GM19397 (cell line): ENCODE data around the gene RAP1A.
"Not testable (repeated sequence)": the region's sequence is repeated elsewhere in the genome, so short reads cannot be mapped to it uniquely, and the experiment has no call there.

Experiments
- ATAC-seq: cut with Tn5 transposase; IDR thresholded peaks from one replicate; pipeline ENCODE4 v1.9.1; 2021; ENCODE audit warnings: mild to moderate bottlenecking, moderate library complexity; ENCODE audit not compliant: unreplicated experiment

Gene RAP1A

DNA sequence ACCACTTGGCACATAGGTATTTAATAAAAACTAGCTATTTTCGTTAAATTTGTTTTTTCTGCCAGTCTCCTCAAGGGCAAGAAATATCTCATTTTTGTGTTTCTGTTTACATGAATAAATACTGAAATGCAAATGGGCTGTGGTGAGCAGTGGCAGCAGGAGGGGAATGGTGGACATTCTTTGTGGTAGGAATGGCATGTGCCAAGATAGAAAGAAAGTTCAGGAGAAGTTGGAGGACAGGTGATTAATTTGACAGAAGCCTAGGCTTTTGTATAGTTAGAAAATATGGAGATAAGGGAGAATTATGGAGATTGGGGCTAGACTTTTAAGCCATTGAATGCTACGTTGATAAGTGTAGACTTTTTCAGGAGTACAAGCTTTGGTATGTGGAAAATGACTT is 8.6 kb downstream of the RAP1A start:
- no peak for ATAC-seq

DNA sequence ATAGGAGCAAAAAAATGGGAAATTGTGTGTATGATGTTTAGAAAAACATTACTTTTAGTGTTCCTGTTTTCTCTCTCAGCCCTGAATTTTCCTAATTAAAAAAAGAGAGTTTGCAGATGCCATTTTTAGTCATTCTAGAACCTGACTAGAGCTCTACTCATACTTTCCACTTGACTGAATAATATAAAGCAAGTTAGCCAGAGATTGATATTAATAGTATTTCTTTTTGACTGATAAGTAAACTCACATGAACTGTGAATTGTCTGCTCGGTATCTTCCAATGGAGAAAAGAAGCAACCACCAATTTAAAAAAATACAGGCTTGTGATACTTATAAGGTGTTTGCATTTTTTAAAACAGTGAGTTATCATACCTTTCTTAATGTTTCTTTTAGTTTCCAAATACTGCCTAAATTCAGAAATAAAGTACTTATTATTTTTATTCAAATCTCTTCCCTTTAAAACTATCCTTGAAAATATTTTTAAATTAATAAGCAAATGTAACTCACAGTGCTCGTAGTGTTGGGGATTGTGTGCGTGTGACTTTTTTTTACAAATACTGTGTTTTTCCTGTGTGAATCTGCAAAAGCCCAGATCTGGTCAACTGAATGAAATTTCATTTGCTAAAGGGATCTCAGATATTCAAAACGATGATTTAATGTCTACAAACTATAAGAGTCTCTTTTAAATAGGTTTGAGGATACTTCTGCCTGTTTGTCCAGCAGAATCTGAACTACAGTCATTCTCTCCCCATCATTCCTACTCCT is 9.8 kb downstream of the RAP1A start:
- ATAC-seq = no peak

DNA sequence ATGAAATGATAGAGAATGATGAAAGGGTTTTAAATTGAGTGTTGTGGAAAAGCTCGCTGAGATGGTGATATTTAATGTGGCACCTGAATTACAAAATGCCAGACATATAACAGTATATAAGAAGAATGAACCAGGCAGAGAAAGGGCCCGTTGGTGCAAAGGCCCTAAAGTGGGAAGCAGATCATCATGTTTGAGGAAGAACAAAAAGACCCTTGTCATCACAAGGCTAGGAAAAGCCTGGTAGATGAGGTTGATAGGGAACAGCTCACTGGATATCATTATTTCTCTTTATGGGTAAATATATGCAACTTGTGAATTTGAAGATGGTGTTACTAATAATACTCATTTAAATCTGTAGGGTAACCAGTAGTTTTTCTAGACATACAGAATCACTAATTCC is 11.0 kb downstream of the RAP1A start:
- ATAC-seq = no peak

DNA sequence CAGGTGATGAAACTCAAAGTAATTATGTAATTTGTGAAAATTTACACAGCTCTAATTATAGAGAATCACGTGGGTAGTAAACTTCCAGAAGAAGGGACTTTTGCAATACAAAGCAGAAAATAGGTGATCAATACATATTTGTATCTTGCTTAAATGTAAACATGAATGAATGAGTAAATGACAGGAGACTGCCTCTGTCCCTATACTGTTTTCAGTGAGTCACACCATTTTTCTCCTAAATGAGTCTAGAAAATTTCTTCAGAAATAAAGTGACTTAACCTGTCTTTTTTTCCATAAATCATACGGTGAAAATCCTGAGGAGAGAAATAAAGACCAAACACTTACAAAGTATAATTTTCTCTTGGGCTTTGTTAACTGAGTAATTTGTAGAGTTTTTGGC is 11.9 kb downstream of the RAP1A start:
- ATAC-seq = no peak

DNA sequence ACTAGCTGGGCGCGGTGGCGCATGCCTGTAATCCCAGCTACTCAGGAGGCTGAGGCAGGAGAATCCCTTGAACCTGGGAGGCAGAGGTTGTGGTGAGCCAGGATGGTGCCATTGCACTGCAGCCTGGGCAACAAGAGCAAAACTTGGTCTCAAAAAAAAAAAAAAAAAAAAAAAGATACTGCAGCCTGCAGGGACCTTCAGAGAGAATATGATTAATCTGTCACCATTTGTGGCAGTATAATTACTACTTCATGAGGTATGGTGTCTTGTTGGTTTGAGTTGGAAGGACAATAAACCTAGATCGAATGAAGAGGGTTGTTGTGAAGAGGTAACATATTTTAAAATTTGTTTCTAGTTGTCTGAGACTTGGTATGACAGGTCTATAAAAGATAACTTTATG is 13.2 kb downstream of the RAP1A start:
- ATAC-seq = not testable (repeated sequence)

DNA sequence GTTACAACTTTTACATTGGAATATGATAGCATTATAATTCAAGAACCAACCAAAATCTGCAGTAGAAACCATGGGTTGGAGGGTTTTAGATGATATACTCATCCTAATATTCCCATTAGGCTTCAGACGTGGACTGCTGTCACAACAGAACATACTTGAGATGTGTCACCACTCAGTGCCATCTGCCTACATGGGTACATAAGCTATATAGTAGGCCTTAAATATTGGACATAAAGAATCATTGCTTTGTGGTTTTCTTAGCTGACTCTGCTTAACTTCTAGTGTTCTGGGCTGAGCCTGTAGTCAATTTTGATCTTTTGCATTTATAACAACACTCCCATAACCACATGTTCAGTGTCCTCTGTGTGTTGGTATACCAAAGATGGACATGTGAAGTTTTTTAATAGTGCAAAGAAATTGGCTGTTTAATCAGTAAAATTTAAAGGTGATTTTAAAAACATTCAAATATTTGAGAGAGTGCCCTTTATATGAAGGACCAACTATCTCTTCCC is 14.2 kb downstream of the RAP1A start:
- no peak for ATAC-seq

DNA sequence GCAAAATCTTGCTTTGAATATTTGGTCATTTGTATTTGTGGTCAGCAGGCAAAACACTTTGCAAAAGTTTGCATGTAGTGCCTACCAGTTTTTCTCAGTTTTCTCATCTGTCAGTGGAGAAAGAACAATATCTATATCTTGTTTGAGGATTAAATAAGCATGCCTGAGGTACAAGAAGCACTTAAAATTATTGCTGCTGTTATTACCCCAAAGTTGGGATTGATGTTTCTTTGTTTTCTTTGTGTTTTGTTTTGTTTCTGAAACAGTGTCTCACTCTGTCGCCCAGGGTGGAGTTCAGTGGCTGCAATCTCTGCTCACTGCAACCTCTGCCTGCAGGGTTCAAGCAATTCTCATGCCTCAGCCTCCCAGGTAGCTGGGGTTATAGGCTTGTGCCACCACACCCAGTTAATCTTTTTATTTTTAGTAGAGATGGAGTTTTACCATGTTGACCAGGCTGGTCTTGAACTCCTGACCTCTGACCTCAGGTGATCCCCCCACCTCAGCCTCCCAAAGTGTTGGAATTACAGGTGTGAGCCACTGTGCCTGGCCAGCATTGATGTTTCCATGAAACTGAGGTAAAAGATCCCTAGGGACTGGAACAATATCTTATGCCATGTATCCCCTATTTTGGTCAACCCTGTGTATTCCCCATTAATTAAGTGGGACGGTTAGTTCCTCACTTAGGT is 15.9 kb downstream of the RAP1A start:
- ATAC-seq = no peak

DNA sequence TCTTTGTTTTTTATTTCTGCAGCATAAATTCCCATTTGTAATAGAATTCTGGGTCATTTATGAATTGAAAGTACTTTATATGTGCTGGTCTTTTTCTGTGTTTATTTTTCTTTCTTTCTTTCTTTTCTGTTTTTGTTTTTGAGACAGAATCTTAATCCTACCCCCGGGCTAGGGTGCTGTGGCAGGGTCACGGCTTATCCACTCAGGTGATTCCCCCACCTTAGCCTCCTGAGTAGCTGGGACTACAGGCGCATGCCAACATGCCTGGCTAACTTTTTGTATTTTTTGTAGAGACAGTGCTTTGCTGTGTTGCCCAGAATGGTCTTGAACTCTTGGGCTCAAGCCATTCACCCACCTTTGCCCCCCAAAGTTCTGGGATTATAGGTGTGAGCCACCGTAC is 18.7 kb downstream of the RAP1A start:
- ATAC-seq = no peak

DNA sequence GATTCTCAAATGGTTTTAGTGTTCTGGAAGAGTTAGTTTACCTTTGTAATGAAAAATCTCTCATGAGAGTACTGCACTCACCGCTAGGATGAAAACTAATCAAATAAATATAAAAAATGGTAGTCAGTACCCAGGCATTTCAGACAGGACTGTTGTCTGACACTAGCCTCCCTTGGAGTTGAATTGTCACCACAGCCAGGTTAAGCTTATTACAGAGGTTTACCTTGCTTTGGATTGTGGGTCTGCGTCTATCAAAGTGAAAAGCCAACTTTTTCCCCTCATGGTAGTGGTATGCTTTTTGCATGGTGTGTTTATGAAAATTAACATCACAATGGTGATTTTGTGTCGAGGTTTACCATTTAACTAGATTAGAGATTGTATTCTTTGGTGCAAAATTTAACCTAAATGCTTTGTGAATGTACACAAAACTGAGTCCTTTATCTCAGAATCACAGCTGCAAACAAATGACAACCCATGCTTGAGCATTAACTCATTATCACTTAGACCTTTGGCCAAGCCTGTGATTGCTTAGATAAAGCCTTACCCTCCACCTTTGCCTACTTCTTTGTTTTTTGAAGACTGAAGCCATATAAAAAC is 20.1 kb downstream of the RAP1A start:
- ATAC-seq = no peak

DNA sequence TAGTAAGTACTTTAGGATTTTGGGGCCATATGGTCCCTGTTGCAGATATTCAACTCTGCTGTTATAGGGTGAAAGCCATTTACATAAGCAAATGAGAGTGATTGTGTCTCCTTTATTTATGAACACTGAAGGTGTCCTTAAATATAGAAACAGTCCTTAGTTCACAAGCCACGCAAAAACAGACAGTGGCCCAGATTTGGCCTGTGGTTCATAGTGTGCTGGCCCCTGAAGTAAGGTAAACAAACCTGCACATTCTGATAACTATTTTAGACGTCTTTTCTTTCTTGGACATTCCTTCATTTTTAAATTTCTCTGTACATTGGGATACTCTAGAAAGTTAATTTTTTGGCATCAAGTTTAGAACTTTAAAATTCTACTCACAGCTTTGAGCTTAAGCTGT is 23.5 kb downstream of the RAP1A start:
- no peak for ATAC-seq

DNA sequence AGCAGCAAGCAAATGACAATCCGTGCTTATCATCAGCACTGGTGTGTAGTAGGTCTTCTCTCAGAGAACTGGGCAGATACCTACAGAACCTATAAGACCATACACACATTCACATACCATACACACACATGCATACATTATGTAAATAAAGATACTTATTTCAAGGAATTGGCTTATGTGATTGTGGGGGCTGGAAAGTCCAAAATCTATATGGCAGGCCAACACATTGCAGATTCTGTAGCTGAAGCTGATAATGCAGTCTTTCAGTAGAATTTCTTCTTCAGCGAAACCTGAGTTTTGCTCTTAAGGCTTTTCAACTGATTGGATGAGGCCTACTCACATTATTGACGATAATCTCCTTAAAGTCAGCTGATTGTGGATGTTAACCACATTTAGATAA is 24.1 kb downstream of the RAP1A start:
- no peak for ATAC-seq

DNA sequence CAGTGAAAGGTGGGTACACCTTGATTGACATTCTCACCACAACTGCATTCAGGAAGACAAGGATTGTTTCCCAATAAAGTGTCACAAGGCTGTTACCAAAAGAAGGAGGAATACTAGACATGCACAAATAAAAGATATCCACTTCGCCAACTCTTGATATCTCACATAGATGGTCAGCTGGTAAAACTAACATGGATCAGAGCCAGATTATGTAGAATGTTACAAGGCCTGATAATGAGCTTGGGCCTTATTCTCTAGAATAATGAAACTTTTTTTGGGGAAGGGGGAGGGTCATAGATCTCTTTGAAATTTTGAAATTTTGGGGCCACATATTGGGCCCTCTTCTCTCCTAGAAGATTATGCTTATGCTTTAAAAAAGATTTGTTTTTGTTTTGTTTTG is 24.9 kb downstream of the RAP1A start:
- no peak for ATAC-seq

DNA sequence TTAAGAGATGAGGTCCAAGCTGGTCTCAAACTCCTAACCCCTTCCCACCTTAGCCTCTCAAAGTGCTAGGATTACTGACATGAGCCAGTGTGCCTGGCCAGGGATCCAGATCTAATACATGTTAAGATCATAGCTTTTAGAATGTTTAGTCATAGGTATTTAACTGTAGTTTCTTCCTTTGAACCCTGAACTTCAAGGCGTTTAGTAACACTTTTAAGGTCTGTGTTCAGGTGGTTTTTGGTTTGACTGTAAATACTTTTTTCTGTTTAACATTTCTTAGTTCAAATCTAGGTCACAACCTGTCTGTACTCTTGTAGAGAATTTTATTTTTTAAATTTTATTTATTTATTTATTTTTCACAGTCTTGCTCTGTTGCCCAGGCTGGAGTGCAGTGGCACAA is 28.1 kb downstream of the RAP1A start:
- no peak for ATAC-seq

DNA sequence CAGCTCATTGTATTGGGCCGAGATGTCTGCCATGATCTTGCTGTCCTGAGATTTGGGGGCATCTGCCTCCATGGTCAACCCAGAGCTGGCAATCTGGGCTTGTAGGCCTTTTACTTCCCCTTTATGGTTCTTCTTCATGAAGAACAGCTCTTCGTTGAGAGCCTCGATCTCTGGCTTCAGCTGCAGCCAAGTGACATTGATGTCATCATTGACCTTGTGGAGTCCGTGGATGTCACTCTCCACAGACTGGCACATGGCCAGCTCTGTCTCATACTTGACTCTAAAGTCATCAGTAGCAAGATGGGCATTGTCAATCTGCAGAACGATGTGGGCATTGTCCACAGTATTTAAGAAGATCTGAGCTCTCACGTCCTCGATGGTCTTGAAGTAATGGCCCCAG is 29.2 kb downstream of the RAP1A start:
- no peak for ATAC-seq

DNA sequence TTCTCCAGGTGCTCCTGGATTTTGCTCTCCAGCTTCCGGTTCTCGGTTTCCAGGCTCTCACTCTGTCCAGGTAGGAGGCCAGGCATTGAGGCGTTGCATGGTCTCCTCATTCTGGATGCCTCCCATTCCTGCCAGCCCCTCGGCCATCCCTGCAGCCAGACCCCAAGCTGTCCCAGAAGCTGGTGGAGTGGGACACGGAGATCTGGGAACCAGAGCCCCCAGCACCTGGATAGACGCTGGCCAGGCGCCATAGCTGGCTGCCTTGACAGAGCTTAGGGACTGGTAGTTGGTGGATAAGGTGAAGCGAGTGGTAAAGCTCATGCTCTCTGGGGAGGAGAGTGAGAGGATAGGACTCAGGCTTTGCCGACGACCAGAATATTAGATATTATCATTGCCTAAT is 29.6 kb downstream of the RAP1A start:
- ATAC-seq = no peak

DNA sequence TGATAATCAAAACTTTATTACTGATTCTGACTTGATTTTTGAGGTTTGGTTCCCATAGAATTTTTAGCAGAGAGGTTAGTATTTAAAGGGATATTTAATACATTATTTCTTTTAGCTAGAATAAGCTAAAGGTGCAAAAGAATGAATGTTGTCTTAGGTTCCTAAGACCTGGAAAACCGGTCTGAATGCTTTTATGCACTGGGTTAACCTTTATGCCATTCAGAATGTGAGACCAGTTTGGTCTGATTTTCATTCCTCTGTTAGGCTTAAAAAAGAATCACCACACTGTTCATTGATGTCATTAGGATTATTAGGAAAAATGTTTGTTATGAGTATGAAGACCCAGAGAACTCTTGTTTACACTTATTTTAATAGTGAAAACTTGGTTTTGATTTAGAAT is 30.1 kb downstream of the RAP1A start:
- no peak for ATAC-seq

DNA sequence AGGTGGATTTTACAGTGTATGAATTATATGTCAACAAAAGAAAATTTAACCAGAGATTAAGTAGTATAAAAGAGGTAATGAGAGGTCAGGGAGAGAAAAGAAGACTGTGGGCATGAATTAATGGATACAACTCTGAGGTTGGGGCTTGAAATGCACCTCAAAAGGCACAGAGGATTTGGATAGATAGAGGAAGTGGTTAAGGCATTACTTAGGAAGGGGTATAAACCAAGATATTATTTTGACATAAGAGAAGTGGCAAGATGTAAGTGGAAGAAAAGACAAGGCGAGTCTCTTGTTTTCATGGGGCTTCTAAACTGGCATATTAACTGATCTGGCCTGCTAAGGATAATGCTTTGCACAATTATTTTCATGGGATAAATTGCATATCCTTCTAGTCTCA is 34.1 kb downstream of the RAP1A start:
- ATAC-seq = no peak

DNA sequence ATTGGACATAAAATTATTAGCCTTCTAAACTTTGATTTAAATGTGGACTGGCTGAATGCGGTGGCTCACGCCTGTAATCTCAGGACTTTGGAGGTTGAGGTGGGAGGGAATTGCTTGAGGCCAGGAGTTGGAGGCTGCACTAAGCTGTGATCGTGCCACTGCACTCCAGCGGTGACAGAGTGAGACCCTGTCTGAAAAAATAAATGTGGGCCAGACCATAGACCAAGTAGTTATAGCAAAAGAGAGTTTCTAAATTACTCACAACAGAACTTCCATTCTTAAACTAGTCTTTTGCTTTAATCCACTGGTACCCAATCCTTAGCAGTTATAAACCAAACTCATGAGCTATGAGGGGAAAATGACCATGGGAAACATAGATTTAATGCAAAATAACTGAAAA is 35.2 kb downstream of the RAP1A start:
- no peak for ATAC-seq

DNA sequence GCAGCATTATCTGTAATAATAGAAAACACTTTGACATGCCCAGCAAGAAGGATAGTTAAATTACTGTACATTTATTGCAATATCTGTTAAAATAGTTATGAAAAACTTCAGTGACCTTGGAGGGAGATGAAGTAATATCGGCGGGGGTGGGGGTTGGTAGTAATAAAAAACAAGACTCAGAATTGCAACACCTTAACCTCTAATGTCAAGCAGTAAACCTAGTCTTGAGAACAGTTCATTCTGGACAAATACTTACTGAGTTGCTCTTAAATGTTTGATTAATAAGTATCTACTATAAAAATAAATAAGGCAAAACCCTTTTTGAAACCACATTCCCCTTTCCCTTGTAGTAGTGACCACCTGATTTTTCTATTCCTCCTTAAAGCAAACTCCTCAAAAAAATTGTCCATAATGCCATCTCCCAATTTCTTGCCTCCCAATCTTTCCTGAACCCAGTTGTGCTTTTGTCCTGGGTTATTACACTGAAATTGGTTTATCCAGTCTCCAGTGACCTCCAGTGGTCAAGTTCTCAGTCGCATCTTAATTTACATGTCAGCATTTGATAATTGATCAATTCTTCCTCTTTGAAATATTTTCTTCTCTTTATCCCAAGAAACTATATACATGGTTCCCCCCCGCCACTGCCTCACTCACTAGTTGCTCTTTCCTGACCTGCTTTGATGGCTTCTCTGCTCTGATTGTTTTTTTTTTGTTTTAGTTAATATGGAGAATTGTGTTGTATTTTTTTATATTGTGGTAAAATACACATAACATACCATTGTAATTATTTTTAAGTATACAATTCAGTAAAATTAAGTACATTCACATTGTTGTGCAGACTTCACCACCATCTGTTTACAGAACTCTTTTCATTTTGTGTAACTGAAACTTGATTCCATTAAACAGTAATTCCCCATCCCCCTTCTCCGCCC is 36.8 kb downstream of the RAP1A start:
- no peak for ATAC-seq

DNA sequence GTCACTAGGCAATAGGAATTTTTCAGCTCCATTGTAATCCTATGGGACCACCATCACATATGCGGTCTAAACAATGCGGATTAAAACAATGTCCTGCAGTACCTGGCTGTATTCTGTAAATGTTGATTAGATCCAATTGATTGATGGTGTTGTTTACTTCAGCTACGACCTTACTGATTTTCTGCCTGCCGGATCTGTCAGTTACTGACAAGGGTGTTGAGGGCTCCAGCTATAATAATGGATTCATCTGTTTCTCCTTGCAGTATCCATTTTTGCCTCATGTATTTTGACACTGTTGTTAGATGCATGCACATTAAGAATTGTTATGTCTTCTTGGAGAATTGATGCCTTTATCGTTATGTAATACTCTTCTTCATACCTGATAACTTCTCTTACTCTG is 39.0 kb downstream of the RAP1A start:
- no peak for ATAC-seq
